Peyer's patch (tissue), 4 donors: ENCODE measurements around the gene TNC. TPM values are rescaled to one million over a fixed set of nuclear protein-coding genes. Genes with fewer than 3 reads are reported as not detected.

ENCODE experiments used
- DNase-seq, 3 donors: peaks; one replicate each; pipeline ENCODE4 v3.0.0-alpha.2; 2017 to 2019
- H3K27ac ChIP-seq, 4 donors: fragments of 200-600 bp; sonication (generic); one replicate each; pipeline ENCODE4 v1.5.1; 2016 to 2019
- H3K27me3 ChIP-seq, 2 donors: fragments of 200-600 bp; sonication (generic); one replicate each; pipeline ENCODE4 v1.5.1; 2019
- H3K36me3 ChIP-seq, 3 donors: fragments of 200-600 bp; sonication (generic); one replicate each; pipeline ENCODE4 v1.5.1; 2016 to 2019
- H3K4me1 ChIP-seq, 4 donors: fragments of 200-600 bp; sonication (generic); one replicate each; pipeline ENCODE4 v1.5.1; 2016 to 2019
- H3K4me3 ChIP-seq, 4 donors: fragments of 200-600 bp; sonication (generic); 1 replicate in 3 of 4; 2 replicates in 1 of 4; pipeline ENCODE4 v1.5.1; 2016 to 2019; ENCODE audit warnings: mild to moderate bottlenecking in 1 of 4
- H3K9me3 ChIP-seq, 4 donors: fragments of 200-600 bp; sonication (generic); one replicate each; pipeline ENCODE4 v1.5.1; 2016 to 2019; ENCODE audit warnings: mild to moderate bottlenecking in 1 of 4
- CTCF ChIP-seq, 6 experiments: fragments of 450-650 bp in 4 of 6; fragments of 200-600 bp in 2 of 6; sonication (generic) in 1 of 6; IDR thresholded peaks; one replicate each; pipeline ENCODE4 v1.5.1; 2017 to 2019; ENCODE audit warnings: antibody characterized with exemption in 6 of 6, mild to moderate bottlenecking in 3 of 6, moderate library complexity in 1 of 6
- POLR2A ChIP-seq, 2 donors: fragments of 450-650 bp; IDR thresholded peaks; one replicate each; pipeline ENCODE4 v1.5.1; 2017; ENCODE audit warnings: antibody characterized with exemption in 2 of 2, mild to moderate bottlenecking in 2 of 2, moderate library complexity in 2 of 2
- total RNA-seq, 4 donors: library from RNA; depleted of rRNA; stranded (reverse); fragments of >200 nt; gene quantifications; one replicate each; pipeline ENCODE4 v1.1.0, GENCODE V29; 2016

Gene TNC
- total RNA-seq, 4 donors from 2014 or later: 14.5 to 97.4 (median 38.4) TPM

- Histone ChIP-seq H3K9me3 (no peaks in the 10 kb centered on the region), H3K36me3 (peaks cover 0 to 3% (median 0%) of the 10 kb centered on the region in 3 donors), H3K27ac (peak overlapping the region in 1 of 4 donors; percentile 5), H3K4me3 (no peak overlapping the region), H3K27me3 (no peaks in the 10 kb centered on the region), H3K4me1 (no peaks in the 10 kb centered on the region)
- TF ChIP-seq CTCF (IDR thresholded peaks at IDR 0.05) (no peak), POLR2A (IDR thresholded peaks at IDR 0.05) (no peak)
- DNase-seq: no peak
These were observed 92.9 kb downstream of the TNC start for GRCh38 chr9:115024925-115025535.

DNA sequence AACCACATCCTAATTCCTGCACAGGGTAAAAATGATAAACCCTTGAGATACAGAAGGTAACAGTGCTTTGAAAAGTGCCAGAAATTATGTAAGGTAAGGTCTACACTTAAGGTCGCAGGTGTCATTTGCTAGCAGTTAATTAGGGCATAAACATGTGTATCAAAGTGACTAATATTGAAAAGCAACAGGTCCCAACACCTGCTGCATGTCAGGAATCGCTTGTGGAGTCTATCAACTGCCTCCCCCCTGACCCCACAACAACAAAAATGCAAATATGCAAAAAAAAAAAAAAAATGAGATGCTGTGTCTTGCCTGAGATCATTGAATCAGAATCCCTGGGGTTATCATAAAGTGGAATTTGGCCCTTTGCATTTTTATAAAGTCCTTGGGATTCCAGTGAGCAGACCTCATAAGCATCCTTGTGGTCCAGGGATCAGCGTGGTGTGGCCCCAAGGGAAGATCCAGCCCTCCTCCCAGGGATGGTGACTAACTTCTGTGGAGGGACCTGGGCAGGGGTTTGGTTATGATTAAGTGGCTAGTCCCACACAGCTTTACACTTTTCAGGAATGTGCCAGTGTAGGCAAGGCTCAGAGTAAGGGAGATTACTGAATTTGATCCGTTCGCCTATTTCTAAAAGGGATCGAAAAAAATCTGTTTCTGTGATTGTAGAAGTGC is 95.1 kb downstream of the TNC start:
- TF ChIP-seq CTCF (IDR thresholded peaks at IDR 0.05) (no peak), POLR2A (IDR thresholded peaks at IDR 0.05) (no peak)
- Histone ChIP-seq H3K4me1 (no peaks in the 10 kb centered on the region), H3K27me3 (no peaks in the 10 kb centered on the region), H3K9me3 (no peaks in the 10 kb centered on the region), H3K4me3 (no peak overlapping the region), H3K27ac (no peak overlapping the region), H3K36me3 (peaks cover 0 to 3% (median 0%) of the 10 kb centered on the region in 3 donors)
- no peak for DNase-seq

DNA sequence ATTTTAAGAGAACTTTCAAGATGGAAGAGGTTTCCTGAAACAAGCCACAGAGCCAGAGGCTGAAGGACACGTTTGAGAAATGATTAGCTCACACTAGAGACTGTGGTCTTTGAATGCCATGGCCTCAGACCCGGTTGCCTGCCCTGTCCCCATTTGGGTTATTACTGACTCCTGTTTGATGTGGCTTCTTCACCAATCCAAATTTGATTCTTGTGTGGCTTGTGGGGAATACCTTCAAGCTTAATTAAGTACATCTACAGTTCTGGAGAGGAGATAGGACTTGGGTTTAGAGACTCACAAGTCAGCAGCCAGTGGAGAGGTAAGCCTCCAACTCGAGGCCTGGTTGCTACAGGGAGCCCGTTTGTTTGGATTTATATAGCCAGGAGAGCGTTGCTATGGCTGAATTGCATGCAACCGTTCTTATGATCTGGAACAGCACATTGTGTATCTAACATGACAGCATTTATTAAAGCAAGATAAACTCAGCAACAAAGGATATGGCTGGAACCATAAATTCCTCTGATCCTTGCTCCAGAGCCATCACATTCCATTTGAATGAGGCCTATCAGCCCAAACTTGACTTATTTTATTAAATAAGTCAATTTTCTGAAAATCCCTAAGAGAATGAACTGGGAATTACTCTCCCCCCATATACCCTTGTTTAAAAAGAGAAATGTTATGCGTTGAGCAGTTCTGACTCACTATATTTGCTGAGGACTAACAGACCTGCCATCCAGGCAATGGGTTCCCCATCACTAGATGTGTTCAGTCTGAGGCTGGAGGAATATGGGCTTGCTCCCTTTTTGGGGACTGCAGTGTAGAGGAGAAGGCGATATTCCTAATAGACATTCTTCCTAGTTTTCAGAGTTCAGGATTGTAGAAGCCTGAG is 99.2 kb downstream of the TNC start:
- no peak for DNase-seq
- Histone ChIP-seq H3K27ac (peak overlapping the region in 3 of 4 donors; percentile 22 to 69 (median 50)), H3K9me3 (no peaks in the 10 kb centered on the region)

GRCh38 chr9:115016344-115016743 is 101.6 kb downstream of the TNC start:
- no peaks in the 10 kb centered on the region for H3K36me3 ChIP-seq
- H3K27me3 ChIP-seq: no peaks in the 10 kb centered on the region
- H3K27ac ChIP-seq: peak overlapping the region in 1 of 4 donors; percentile 11
- no peak for TF ChIP-seq CTCF (IDR thresholded peaks at IDR 0.05)
- no peaks in the 10 kb centered on the region for H3K4me1 ChIP-seq
- H3K4me3 ChIP-seq: no peak overlapping the region
- H3K9me3 ChIP-seq: no peaks in the 10 kb centered on the region
- DNase-seq: no peak

More for the DNA sequence above, 99.2 kb downstream of the TNC start:
- Histone ChIP-seq H3K36me3 (peaks cover 0 to 3% (median 0%) of the 10 kb centered on the region in 3 donors), H3K4me3 (no peak overlapping the region), H3K4me1 (no peaks in the 10 kb centered on the region), H3K27me3 (no peaks in the 10 kb centered on the region)
- TF ChIP-seq POLR2A (IDR thresholded peaks at IDR 0.05) (no peak), CTCF (IDR thresholded peaks at IDR 0.05) (no peak)

DNA sequence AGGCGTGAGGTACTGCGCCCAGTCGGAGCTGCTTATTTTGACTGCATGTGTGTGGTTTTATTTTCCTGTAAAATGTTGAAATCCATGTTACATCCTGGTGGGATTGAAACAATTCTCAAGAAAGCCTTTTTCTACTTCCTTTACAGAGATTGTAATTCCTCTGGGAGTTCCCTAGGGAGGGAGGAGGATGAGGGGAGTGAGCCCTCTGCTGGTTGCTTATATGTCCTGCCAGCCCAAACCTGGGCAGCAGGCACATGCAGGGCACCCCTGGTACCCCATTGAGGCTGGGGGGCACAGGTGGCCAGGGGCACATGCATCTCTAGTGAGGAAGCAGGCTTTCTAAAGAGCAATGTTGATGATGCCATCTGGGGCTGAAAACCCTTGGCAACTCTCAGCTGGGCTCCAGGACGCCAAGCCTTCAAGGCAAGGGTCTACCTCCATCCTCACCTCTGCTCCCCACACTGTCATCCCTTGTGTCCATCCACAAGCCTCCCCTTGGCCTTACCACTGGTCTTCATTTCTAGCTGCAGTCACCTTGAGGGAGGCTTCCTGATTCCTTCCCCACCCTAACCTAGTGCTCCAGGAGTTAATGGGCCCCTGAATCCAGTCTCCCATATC is 102.8 kb downstream of the TNC start:
- Histone ChIP-seq H3K27ac (no peak overlapping the region), H3K36me3 (no peaks in the 10 kb centered on the region), H3K4me1 (no peaks in the 10 kb centered on the region), H3K27me3 (no peaks in the 10 kb centered on the region), H3K4me3 (no peak overlapping the region), H3K9me3 (no peaks in the 10 kb centered on the region)
- DNase-seq: peak in 1 of 3 donors; percentile 63
- TF ChIP-seq POLR2A (IDR thresholded peaks at IDR 0.05) (no peak), CTCF (IDR thresholded peaks at IDR 0.05) (peak in 4 of 6 experiments; percentile 46 to 52 (median 48))
